Sigmoid colon (tissue), 7 donors: ENCODE measurements around the gene NPPC. TPM values are rescaled to one million over a fixed set of nuclear protein-coding genes. Genes with fewer than 3 reads are reported as not detected.
A peak's percentile ranks its signal among the peaks of the same experiment; 100 is the strongest.

Source experiments
- DNase-seq: peaks from one replicate; pipeline ENCODE4 v3.0.0-alpha.2; 2019
- H3K27ac ChIP-seq, 4 donors: fragments of 200-600 bp; sonication (generic); one replicate each; pipeline ENCODE4 v1.5.1; 2016 to 2019; ENCODE audit warnings: mild to moderate bottlenecking in 1 of 4
- H3K27me3 ChIP-seq, 3 donors: fragments of 200-600 bp; sonication (generic); one replicate each; pipeline ENCODE4 v1.5.1; 2019; ENCODE audit warnings: mild to moderate bottlenecking in 1 of 3
- H3K36me3 ChIP-seq, 4 donors: fragments of 200-600 bp; sonication (generic); one replicate each; pipeline ENCODE4 v1.5.1; 2016 to 2019
- H3K4me1 ChIP-seq, 4 donors: fragments of 200-600 bp; sonication (generic); one replicate each; pipeline ENCODE4 v1.5.1; 2017 to 2019
- H3K4me3 ChIP-seq, 4 donors: fragments of 200-600 bp; sonication (generic); one replicate each; pipeline ENCODE4 v1.5.1; 2017 to 2019; ENCODE audit warnings: mild to moderate bottlenecking in 2 of 4, moderate library complexity in 1 of 4
- H3K9me3 ChIP-seq, 4 donors: fragments of 200-600 bp in 3 of 4; sonication (generic) in 3 of 4; one replicate each; pipeline versions ENCODE4 v1.5.1 to v1.6.1; 2013 to 2019
- CTCF ChIP-seq, 4 experiments: fragments of 450-650 bp in 3 of 4; fragments of 200-600 bp in 1 of 4; IDR thresholded peaks; one replicate each; pipeline ENCODE4 v1.5.1; 2016 to 2019; ENCODE audit warnings: antibody characterized with exemption in 4 of 4, mild to moderate bottlenecking in 3 of 4, moderate library complexity in 2 of 4
- EP300 ChIP-seq, 4 donors: sonication (generic); formaldehyde crosslinking; IDR thresholded peaks; one replicate each; pipeline ENCODE4 v1.6.1; 2017; ENCODE audit warnings: antibody characterized with exemption in 4 of 4
- POLR2A ChIP-seq, 2 donors: fragments of 450-650 bp; IDR thresholded peaks; one replicate each; pipeline ENCODE4 v1.6.1; 2016; ENCODE audit warnings: antibody characterized with exemption in 2 of 2, mild to moderate bottlenecking in 2 of 2, moderate library complexity in 2 of 2
- POLR2AphosphoS5 ChIP-seq, 4 donors: sonication (generic); formaldehyde crosslinking; IDR thresholded peaks; one replicate each; pipeline ENCODE4 v1.6.1; 2017; ENCODE audit warnings: antibody characterized with exemption in 4 of 4
- WGBS, 2 donors: extraction: QIAGEN DNeasy Blood & Tissue Kit; methylation state at CpG; one replicate each; pipeline ENCODE4 v1.1.7; 2013; 5-methylcytosine and 5-hydroxymethylcytosine counted together
- intact Hi-C: fragments of 100-400 bp; cut with DNase I; formaldehyde crosslinking; loops from one replicate; pipeline ENCODE4 v1.15.1; 2023
- polyA plus RNA-seq, 3 donors: library from polyadenylated mRNA; stranded (reverse); fragments of 200-250 nt; gene quantifications; one replicate each; pipeline ENCODE4 v1.2.3, GENCODE V29; 2013
- total RNA-seq, 4 donors: library from RNA; depleted of rRNA; stranded (reverse); fragments of >200 nt; gene quantifications; one replicate each; pipeline ENCODE4 v1.1.0, GENCODE V29; 2016
- donor health status: healthy with polysubstance abuse.
- donor health status: Bipolar disorder and iron deficiency.
- donor health status: healthy.

Gene NPPC
- total and polyA plus RNA-seq, 7 donors: 0.60 to 5.6 (median 2.4) TPM; not detected in 3

- Histone ChIP-seq H3K27ac (peak overlapping the region in 1 of 4 donors; percentile 32), H3K27me3 (peaks cover 15 to 46% (median 36%) of the 10 kb centered on the region in 3 donors), H3K9me3 (no peaks in the 10 kb centered on the region), H3K4me3 (no peak overlapping the region), H3K4me1 (peaks cover 0 to 29% (median 20%) of the 10 kb centered on the region in 4 donors), H3K36me3 (no peaks in the 10 kb centered on the region)
- intact Hi-C loops: no loop called here
- WGBS, 2 donors: 33 to 54% methylated on average over 11 of the region's 11 CpGs
- peak; percentile 25 to 67 (median 33) for TF ChIP-seq POLR2AphosphoS5 (IDR thresholded peaks at IDR 0.05)
- TF ChIP-seq EP300 (IDR thresholded peaks at IDR 0.05): no peak
- peak; percentile 89 for DNase-seq
These were observed 3.9 kb upstream of the NPPC start for GRCh38 chr2:231929961-231930592.

DNA sequence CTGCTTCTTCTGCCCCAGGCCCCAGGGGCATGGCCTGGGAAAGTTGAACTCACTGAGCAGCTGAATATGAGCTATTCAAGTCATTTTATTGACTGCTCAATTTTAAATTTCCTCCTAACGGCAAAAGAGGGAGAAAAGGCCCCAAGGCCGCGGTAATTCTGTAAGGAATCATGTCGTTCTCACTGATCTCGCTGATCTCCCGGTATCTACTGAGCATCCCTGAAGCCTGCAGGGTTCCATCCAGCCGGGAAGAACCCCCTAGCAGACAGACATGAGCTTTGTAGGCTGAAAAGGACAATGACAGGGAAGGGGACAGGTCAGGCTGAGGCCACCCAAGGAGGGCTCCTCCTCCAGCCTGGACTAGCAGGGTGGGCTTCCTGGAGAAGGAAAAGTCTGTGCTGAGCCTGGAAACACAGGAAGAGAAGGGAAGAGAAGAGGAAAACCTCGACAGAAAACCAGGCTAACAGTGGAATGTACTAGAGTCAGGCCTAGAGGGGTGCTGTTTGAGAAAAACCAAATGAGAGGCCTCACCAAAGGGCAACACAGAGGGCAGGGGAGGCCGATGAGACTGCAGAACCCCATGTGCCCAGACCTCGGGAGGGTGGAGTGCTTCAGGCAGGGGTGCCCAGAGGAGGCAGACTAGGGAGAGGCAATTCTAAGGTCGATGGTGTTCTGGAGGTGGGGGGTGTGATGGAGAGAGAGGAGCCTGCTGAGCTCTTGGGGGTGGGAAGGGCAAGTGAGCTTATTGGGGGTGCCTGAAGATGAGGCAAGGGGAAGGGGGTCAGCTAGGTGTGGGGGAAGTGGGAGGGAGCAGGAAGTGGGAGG, 2.9 kb upstream of the NPPC start:
- no peak for TF ChIP-seq EP300 (IDR thresholded peaks at IDR 0.05)
- TF ChIP-seq POLR2AphosphoS5 (IDR thresholded peaks at IDR 0.05): no peak
- no peak for TF ChIP-seq POLR2A (IDR thresholded peaks at IDR 0.05)
- no peak for TF ChIP-seq CTCF (IDR thresholded peaks at IDR 0.05)
- DNase-seq: peak; percentile 18
- Histone ChIP-seq H3K4me1 (peaks cover 0 to 29% (median 20%) of the 10 kb centered on the region in 4 donors), H3K27ac (peak overlapping the region in 1 of 4 donors; percentile 3), H3K27me3 (peaks cover 15 to 56% (median 44%) of the 10 kb centered on the region in 3 donors), H3K9me3 (no peaks in the 10 kb centered on the region), H3K36me3 (no peaks in the 10 kb centered on the region), H3K4me3 (no peak overlapping the region)
- 73 to 88% methylated on average over 11 of the region's 11 CpGs for WGBS, 2 donors
- intact Hi-C loops: no loop called here

DNA sequence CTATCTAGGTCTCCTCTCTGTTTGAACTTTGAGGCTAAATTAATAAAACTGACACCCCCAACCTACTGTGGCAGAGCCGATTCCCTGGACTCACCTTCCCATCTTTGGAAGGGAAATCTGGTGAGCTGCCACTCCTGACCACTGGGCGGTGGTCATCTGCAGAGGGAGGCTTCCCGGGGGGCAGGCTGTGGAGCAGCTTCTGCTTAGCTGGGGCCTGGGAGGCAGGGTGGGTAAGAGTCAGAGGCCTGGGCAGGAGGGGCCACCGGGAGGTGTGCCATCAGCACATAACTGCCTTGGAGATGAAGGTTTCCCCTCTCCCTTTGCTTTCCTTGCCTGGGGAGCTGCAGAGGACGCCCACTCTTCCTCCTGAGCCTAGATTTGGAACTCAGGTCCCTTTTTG, 2.3 kb upstream of the NPPC start:
- peak; percentile 53 for DNase-seq
- Histone ChIP-seq H3K9me3 (no peaks in the 10 kb centered on the region), H3K4me3 (no peak overlapping the region), H3K27ac (no peak overlapping the region), H3K27me3 (peaks cover 15 to 62% (median 44%) of the 10 kb centered on the region in 3 donors), H3K4me1 (peaks cover 0 to 29% (median 20%) of the 10 kb centered on the region in 4 donors), H3K36me3 (no peaks in the 10 kb centered on the region)
- intact Hi-C loops: no loop called here
- 61 to 77% methylated on average over 5 of the region's 5 CpGs for WGBS, 2 donors
- TF ChIP-seq CTCF (IDR thresholded peaks at IDR 0.05): no peak
- TF ChIP-seq EP300 (IDR thresholded peaks at IDR 0.05): no peak
- TF ChIP-seq POLR2AphosphoS5 (IDR thresholded peaks at IDR 0.05): no peak
- TF ChIP-seq POLR2A (IDR thresholded peaks at IDR 0.05): no peak

GRCh38 chr2:231927566-231927890, 1.3 kb upstream of the NPPC start:
- Histone ChIP-seq H3K4me3 (no peak overlapping the region), H3K27ac (no peak overlapping the region), H3K27me3 (peaks cover 15 to 72% (median 44%) of the 10 kb centered on the region in 3 donors), H3K36me3 (no peaks in the 10 kb centered on the region), H3K4me1 (peaks cover 0 to 29% (median 20%) of the 10 kb centered on the region in 4 donors), H3K9me3 (no peaks in the 10 kb centered on the region)
- intact Hi-C loops: no loop called here
- TF ChIP-seq POLR2AphosphoS5 (IDR thresholded peaks at IDR 0.05) (no peak), EP300 (IDR thresholded peaks at IDR 0.05) (no peak), CTCF (IDR thresholded peaks at IDR 0.05) (no peak), POLR2A (IDR thresholded peaks at IDR 0.05) (no peak)
- 63 to 67% methylated on average over 10 of the region's 10 CpGs for WGBS, 2 donors
- DNase-seq: peak; percentile 46
